Panc1 (cell line): ENCODE measurements around the gene AVEN. TPM values are rescaled to one million over a fixed set of nuclear protein-coding genes. Genes with fewer than 3 reads are reported as not detected.

Experiments
- ATAC-seq: fragments of 200-7000 bp; cut with Tn5 transposase; 2 replicates; pipeline ENCODE4 v1.9.1; 2020; ENCODE audit warnings: mild to moderate bottlenecking, moderate library complexity
- BruUV-seq: library from RNA; stranded (reverse); fragments of 400-500 nt; replicated peaks from 2 replicates; lab custom pipeline; 2021; lab: Mats Ljungman, UMichigan
- CTCF ChIA-PET: fragments of 300-600 bp; sonication (Branson Sonifier 250); formaldehyde crosslinking; loops from one replicate; lab custom pipeline; 2022; ENCODE audit warnings: antibody characterized with exemption; lab: Charles Lee
- POLR2A ChIA-PET: fragments of 300-600 bp; sonication (Branson Sonifier 250); formaldehyde crosslinking; loops from one replicate; lab custom pipeline; 2022; ENCODE audit warnings: antibody characterized with exemption; lab: Charles Lee
- DNase-seq: peaks from one replicate; pipeline ENCODE4 v3.0.0-alpha.2; 2010; ENCODE audit warnings: low read depth, low spot score
- H3K27ac ChIP-seq: 2 replicates; pipeline ENCODE4 v1.5.1; 2011; ENCODE audit warnings: mild to moderate bottlenecking, low read length, inconsistent platforms
- H3K27me3 ChIP-seq: fragments of 200-500 bp; sonication (Bioruptor generic); 2 replicates; pipeline ENCODE4 v1.6.0; 2014; ENCODE audit warnings: low read length, inconsistent platforms; ENCODE audit not compliant: control insufficient read depth, insufficient read depth
- H3K36me3 ChIP-seq: fragments of 200-500 bp; sonication (Bioruptor generic); 2 replicates; pipeline ENCODE4 v1.5.1; 2014; ENCODE audit warnings: inconsistent platforms, mild to moderate bottlenecking, low read length, moderate library complexity; ENCODE audit not compliant: control insufficient read depth, insufficient read depth
- H3K4me1 ChIP-seq: 2 replicates; pipeline ENCODE4 v1.5.1; 2011; ENCODE audit warnings: inconsistent platforms, mild to moderate bottlenecking, low read length, moderate library complexity; ENCODE audit not compliant: control insufficient read depth, insufficient read depth
- H3K4me3 ChIP-seq, 2 experiments: 2 replicates each; pipeline ENCODE4 v1.5.1; 2011 to 2012; ENCODE audit warnings: low read depth in 2 of 2, low read length in 2 of 2, mild to moderate bottlenecking in 2 of 2, inconsistent platforms in 1 of 2, moderate library complexity in 1 of 2
- H3K9me3 ChIP-seq: fragments of 200-500 bp; sonication (Bioruptor generic); 2 replicates; pipeline ENCODE4 v1.5.1; 2014; ENCODE audit warnings: low read depth, mild to moderate bottlenecking, inconsistent platforms, low read length, moderate library complexity; ENCODE audit not compliant: control insufficient read depth, insufficient read depth
- POLR2AphosphoS5 ChIP-seq: IDR thresholded peaks from 2 replicates; pipeline ENCODE4 v1.6.1; 2012; ENCODE audit warnings: mild to moderate bottlenecking, low read depth, low read length, moderate library complexity
- REST ChIP-seq, 2 experiments: IDR thresholded peaks; 2 replicates each; pipeline ENCODE4 v1.6.1; 2011 to 2012; ENCODE audit warnings: low read depth in 2 of 2, control low read depth in 1 of 2, low read length in 1 of 2, mild to moderate bottlenecking in 1 of 2, moderate library complexity in 1 of 2; ENCODE audit not compliant: insufficient read depth in 1 of 2
- SIN3A ChIP-seq: IDR thresholded peaks from 2 replicates; pipeline ENCODE4 v1.6.1; 2012; ENCODE audit warnings: low read depth, mild to moderate bottlenecking, low read length, moderate library complexity, borderline replicate concordance; ENCODE audit not compliant: insufficient read depth
- TCF7L2 ChIP-seq: IDR thresholded peaks from 2 replicates; pipeline ENCODE4 v1.6.1; 2011; ENCODE audit warnings: mild to moderate bottlenecking, low read depth, low read length, inconsistent platforms
- in situ Hi-C: cut with HindIII; loops from 2 replicates; pipeline ENCODE4 v1.10.0; 2016; ENCODE audit warnings: low sequenced_read_pairs, low pct_unique_long_range_greater_than_20kb
- intact Hi-C: fragments of 100-400 bp; cut with micrococcal nuclease; formaldehyde crosslinking; loops from one replicate; pipeline ENCODE4 v1.10.0; 2022; ENCODE audit not compliant: unreplicated experiment
- total RNA-seq: library from RNA; stranded (reverse); gene quantifications from one replicate; pipeline ENCODE4 v1.2.1, GENCODE V29; 2021; ENCODE audit not compliant: unreplicated experiment
- TF ChIP-seq, protein P1 (sequence below): fragments of 450-650 bp; IDR thresholded peaks from 2 replicates; pipeline ENCODE4 v1.5.1; 2017; ENCODE audit warnings: mild to moderate bottlenecking

The AVEN gene
- total RNA-seq, 1 experiment from 2014 or later, result 18.4 TPM

DNA sequence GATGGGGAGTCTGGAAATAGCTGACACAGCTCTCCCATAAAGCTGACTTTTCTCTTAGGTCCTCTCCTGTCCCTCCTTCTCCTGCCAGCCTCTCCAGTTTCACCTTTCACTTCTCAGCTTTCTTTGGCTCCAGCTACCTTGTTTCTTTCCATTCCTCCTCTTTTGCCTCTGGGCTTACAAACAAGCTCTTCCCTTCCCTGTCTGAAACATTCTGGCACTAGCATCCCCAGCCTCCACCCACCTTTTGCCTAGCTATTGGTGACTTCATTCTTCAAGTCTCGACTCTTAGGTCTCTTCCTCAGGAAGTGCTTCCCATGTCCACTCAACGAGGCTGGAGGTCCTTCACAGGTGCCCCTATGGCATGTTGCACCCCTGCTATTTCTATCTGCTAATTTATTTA lies 20.5 kb upstream of the AVEN start:
- ChIA-PET POLR2A (no interaction called here), CTCF (no interaction called here)
- no peak for ATAC-seq
- TF ChIP-seq POLR2AphosphoS5 (no peak), SIN3A (no peak), REST (IDR thresholded peaks at IDR 0.05; ENCODE audit: insufficient read depth in 1 of 2, low read depth in 2 of 2, low read length in 1 of 2) (no peak), TCF7L2 (no peak)
- TF ChIP-seq, protein P1, sequence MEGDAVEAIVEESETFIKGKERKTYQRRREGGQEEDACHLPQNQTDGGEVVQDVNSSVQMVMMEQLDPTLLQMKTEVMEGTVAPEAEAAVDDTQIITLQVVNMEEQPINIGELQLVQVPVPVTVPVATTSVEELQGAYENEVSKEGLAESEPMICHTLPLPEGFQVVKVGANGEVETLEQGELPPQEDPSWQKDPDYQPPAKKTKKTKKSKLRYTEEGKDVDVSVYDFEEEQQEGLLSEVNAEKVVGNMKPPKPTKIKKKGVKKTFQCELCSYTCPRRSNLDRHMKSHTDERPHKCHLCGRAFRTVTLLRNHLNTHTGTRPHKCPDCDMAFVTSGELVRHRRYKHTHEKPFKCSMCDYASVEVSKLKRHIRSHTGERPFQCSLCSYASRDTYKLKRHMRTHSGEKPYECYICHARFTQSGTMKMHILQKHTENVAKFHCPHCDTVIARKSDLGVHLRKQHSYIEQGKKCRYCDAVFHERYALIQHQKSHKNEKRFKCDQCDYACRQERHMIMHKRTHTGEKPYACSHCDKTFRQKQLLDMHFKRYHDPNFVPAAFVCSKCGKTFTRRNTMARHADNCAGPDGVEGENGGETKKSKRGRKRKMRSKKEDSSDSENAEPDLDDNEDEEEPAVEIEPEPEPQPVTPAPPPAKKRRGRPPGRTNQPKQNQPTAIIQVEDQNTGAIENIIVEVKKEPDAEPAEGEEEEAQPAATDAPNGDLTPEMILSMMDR, result no peak
- H3K4me3 ChIP-seq, result no peak overlapping the region
- BruUV-seq, result no TSS peak
- no peak for DNase-seq
- no peaks in the 10 kb centered on the region for H3K9me3 ChIP-seq
- H3K36me3 ChIP-seq, result no peaks in the 10 kb centered on the region
- no peaks in the 10 kb centered on the region for H3K27me3 ChIP-seq
- H3K27ac ChIP-seq, result no peak overlapping the region
- intact Hi-C loops (no loop called here), in situ Hi-C loops (no loop called here)
- H3K4me1 ChIP-seq, result no peaks in the 10 kb centered on the region

DNA sequence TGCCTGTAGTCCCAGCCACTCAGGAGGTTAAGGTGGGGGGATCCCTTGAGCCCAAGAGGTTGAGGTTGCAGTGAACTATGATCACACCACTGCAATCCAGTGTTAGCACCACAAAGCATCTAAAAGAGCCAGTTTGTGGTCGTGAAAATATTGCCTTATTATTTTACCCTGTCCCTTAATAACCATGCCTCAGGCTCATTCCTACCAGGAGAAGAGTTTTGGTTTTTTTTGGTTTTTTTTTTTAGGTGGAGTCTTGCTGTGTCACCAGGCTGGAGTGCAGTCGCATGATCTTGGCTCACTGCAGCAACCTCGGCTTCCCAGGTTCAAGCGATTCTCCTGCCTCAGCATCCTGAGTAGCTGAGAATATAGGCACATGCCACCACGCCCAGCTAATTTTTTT lies 17.9 kb upstream of the AVEN start:
- Histone ChIP-seq H3K36me3 (no peaks in the 10 kb centered on the region), H3K4me3 (no peak overlapping the region), H3K9me3 (no peaks in the 10 kb centered on the region), H3K4me1 (no peaks in the 10 kb centered on the region), H3K27ac (no peak overlapping the region), H3K27me3 (no peaks in the 10 kb centered on the region)
- ChIA-PET CTCF (no interaction called here), POLR2A (no interaction called here)
- in situ Hi-C loops, result no loop called here
- ATAC-seq (no peak), DNase-seq (no peak)
- intact Hi-C loops, result no loop called here
- TF ChIP-seq SIN3A (no peak), TCF7L2 (no peak), REST (IDR thresholded peaks at IDR 0.05; ENCODE audit: insufficient read depth in 1 of 2, low read depth in 2 of 2, low read length in 1 of 2) (no peak), POLR2AphosphoS5 (no peak)
- TF ChIP-seq, protein P1, result no peak
- BruUV-seq, result no TSS peak
